ENCODE data around the gene SLC44A2.

The SLC44A2 gene

DNA sequence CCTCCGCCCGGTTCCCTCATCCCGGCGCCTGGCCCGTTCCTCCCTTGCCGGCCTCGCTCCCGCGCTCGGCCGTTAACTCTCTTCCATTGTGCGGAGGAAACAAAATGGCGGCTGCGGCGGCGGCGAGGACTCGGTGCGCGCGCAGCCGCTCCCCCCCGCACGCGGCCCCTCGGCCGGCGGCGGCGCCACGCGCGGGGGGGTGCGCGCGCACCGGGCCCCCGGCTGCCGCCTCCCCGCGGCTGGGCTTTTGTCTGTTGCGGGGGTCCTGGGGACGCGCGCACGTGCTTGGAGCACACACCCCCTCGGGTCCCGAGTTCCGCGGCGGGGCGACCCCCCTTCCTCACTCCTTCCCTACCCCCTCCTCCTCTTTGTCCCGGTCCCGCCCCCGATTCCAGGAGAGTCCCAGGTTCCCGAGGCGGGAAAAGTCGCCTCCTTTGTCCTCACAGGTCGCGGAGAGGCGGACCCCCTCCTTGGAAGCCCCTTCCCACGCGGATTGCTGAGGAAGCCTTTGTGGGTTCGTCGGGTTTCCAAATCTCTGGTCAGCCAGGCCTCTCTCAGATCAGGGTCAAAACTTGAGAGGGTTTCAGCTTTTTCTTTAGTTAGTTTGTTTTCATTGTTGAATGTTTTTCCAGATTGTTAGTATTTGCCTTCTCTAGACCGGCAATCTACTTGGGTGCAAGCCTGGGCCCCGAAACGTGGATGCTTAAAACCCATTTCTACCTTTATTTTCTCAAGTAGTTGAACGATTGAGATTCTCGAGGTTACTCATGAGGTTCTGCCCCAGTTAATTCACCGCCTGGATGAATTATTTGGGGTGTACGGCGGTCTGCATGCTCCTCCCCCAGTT is 29.5 kb downstream of the SLC44A2 start:
- Histone ChIP-seq H3K27ac (ENCODE audit: low read length, poor library complexity, severe bottlenecking) (peak overlapping the region; percentile 69), H2BK12ac (ENCODE audit: low read length in 2 of 2) (no peak overlapping the region)
- under 1% methylated on average over 73 of the region's 73 CpGs for WGBS

GRCh38 chr19:10655457-10656312 is 30.3 kb downstream of the SLC44A2 start:
- Histone ChIP-seq H2BK15ac (ENCODE audit: low read depth, poor library complexity, severe bottlenecking) (no peak overlapping the region), H4K91ac (ENCODE audit: low read length) (no peak overlapping the region), H3K14ac (ENCODE audit: low read length in 2 of 2) (no peak overlapping the region), H3K4ac (ENCODE audit: low read depth in 1 of 2, low read length in 2 of 2) (peak overlapping the region; percentile 20 to 38), H4K8ac (ENCODE audit: low read length) (no peak overlapping the region), H3K36me3 (ENCODE audit: control insufficient read depth in 1 of 2, insufficient read depth in 2 of 2, low read depth in 1 of 2, low read length in 2 of 2) (peaks cover 11 to 18% of the 10 kb centered on the region in 2 experiments), H3K9me3 (ENCODE audit: control insufficient read depth, low read length) (no peaks in the 10 kb centered on the region), H3K27ac (ENCODE audit: low read length, poor library complexity, severe bottlenecking) (peak overlapping the region; percentile 51), H2BK5ac (ENCODE audit: low read depth, low read length, poor library complexity, severe bottlenecking) (no peak overlapping the region), H3K79me1 (replicated peaks; ENCODE audit: low read length, poor library complexity, severe bottlenecking) (peaks cover 4% of the 10 kb centered on the region), H3K4me3 (ENCODE audit: insufficient read depth in 1 of 2, low read depth in 1 of 2, low read length in 2 of 2) (peak overlapping the region; percentile 92 to 99), H3K27me3 (ENCODE audit: control insufficient read depth in 1 of 2, insufficient read depth in 1 of 2, low read length in 2 of 2) (no peaks in the 10 kb centered on the region), H3K4me1 (ENCODE audit: control insufficient read depth, insufficient read depth, low read depth, low read length) (peaks cover 20% of the 10 kb centered on the region), H2AFZ (ENCODE audit: low read depth, low read length) (no peak overlapping the region), H3K4me2 (ENCODE audit: low read length, poor library complexity, severe bottlenecking) (peak overlapping the region; percentile 89), H2BK12ac (ENCODE audit: low read length in 2 of 2) (no peak overlapping the region), H3K9ac (ENCODE audit: low read length) (peak overlapping the region; percentile 96), H2BK120ac (ENCODE audit: low read depth, low read length) (no peak overlapping the region), H3K18ac (ENCODE audit: low read depth in 1 of 2, low read length in 2 of 2) (no peak overlapping the region), H3K23ac (ENCODE audit: low read length in 2 of 2) (no peak overlapping the region), H2AK5ac (ENCODE audit: low read length, severe bottlenecking) (no peak overlapping the region)
- WGBS: under 1% methylated on average over 12 of the region's 16 CpGs
- DNase-seq: peak; percentile 81

More for the DNA sequence above, 29.5 kb downstream of the SLC44A2 start:
- H3K18ac ChIP-seq (ENCODE audit: low read depth in 1 of 2, low read length in 2 of 2): peak overlapping the region; percentile 98 to 99
- peak overlapping the region; percentile 89 for H3K4me2 ChIP-seq (ENCODE audit: low read length, poor library complexity, severe bottlenecking)
- peaks cover 14% of the 10 kb centered on the region for H3K4me1 ChIP-seq (ENCODE audit: control insufficient read depth, insufficient read depth, low read depth, low read length)
- H3K9me3 ChIP-seq (ENCODE audit: control insufficient read depth, low read length): no peaks in the 10 kb centered on the region
- no peaks in the 10 kb centered on the region for H3K27me3 ChIP-seq (ENCODE audit: control insufficient read depth in 1 of 2, insufficient read depth in 1 of 2, low read length in 2 of 2)
- no peak overlapping the region for H2AFZ ChIP-seq (ENCODE audit: low read depth, low read length)
- peaks cover 4% of the 10 kb centered on the region for H3K79me1 ChIP-seq (replicated peaks; ENCODE audit: low read length, poor library complexity, severe bottlenecking)
- peaks cover 7 to 13% of the 10 kb centered on the region in 2 experiments for H3K36me3 ChIP-seq (ENCODE audit: control insufficient read depth in 1 of 2, insufficient read depth in 2 of 2, low read depth in 1 of 2, low read length in 2 of 2)
- peak; percentile 54 for DNase-seq
- peak overlapping the region; percentile 91 for H2BK120ac ChIP-seq (ENCODE audit: low read depth, low read length)
- peak overlapping the region; percentile 92 to 99 for H3K4me3 ChIP-seq (ENCODE audit: insufficient read depth in 1 of 2, low read depth in 1 of 2, low read length in 2 of 2)
- H2BK5ac ChIP-seq (ENCODE audit: low read depth, low read length, poor library complexity, severe bottlenecking): peak overlapping the region; percentile 76
- H2BK15ac ChIP-seq (ENCODE audit: low read depth, poor library complexity, severe bottlenecking): peak overlapping the region; percentile 48
- H3K14ac ChIP-seq (ENCODE audit: low read length in 2 of 2): peak overlapping the region; percentile 82 to 97
- peak overlapping the region in 1 of 2 experiments; percentile 93 for H3K23ac ChIP-seq (ENCODE audit: low read length in 2 of 2)
- peak overlapping the region; percentile 87 to 100 for H3K4ac ChIP-seq (ENCODE audit: low read depth in 1 of 2, low read length in 2 of 2)
- peak overlapping the region; percentile 13 for H2AK5ac ChIP-seq (ENCODE audit: low read length, severe bottlenecking)
- H3K9ac ChIP-seq (ENCODE audit: low read length): peak overlapping the region; percentile 96
- H4K91ac ChIP-seq (ENCODE audit: low read length): peak overlapping the region; percentile 99
- peak overlapping the region; percentile 97 for H4K8ac ChIP-seq (ENCODE audit: low read length)

DNA sequence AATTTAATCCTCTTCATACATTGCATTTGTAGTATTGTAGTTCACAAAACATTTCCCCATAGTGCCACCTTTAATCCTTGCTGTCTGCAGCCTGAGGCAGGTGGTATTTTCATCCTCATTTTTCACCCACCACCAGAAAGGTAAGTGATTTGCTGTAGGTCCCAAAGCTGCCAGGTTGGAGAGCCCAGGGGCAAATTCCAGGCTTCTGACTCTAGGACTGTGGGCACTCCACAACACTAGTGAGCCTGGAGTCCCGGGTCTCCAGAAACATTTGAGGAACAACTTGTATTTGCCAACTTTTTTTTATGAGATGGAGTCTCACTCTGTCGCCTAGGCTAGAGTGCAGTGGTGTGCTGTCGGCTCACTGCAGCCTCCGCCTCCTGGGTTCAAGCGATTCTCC is 35.0 kb downstream of the SLC44A2 start:
- Histone ChIP-seq H2AK5ac (ENCODE audit: low read length, severe bottlenecking) (no peak overlapping the region), H3K4me1 (ENCODE audit: control insufficient read depth, insufficient read depth, low read depth, low read length) (peaks cover 22% of the 10 kb centered on the region), H2BK12ac (ENCODE audit: low read length in 2 of 2) (no peak overlapping the region), H2BK120ac (ENCODE audit: low read depth, low read length) (no peak overlapping the region), H2BK15ac (ENCODE audit: low read depth, poor library complexity, severe bottlenecking) (no peak overlapping the region), H3K4me2 (ENCODE audit: low read length, poor library complexity, severe bottlenecking) (no peak overlapping the region), H4K91ac (ENCODE audit: low read length) (no peak overlapping the region), H3K9ac (ENCODE audit: low read length) (peak overlapping the region; percentile 22), H3K4ac (ENCODE audit: low read depth in 1 of 2, low read length in 2 of 2) (no peak overlapping the region), H4K8ac (ENCODE audit: low read length) (no peak overlapping the region), H2BK5ac (ENCODE audit: low read depth, low read length, poor library complexity, severe bottlenecking) (no peak overlapping the region), H3K9me3 (ENCODE audit: control insufficient read depth, low read length) (no peaks in the 10 kb centered on the region), H3K27me3 (ENCODE audit: control insufficient read depth in 1 of 2, insufficient read depth in 1 of 2, low read length in 2 of 2) (no peaks in the 10 kb centered on the region), H3K14ac (ENCODE audit: low read length in 2 of 2) (no peak overlapping the region), H3K4me3 (ENCODE audit: insufficient read depth in 1 of 2, low read depth in 1 of 2, low read length in 2 of 2) (no peak overlapping the region), H3K18ac (ENCODE audit: low read depth in 1 of 2, low read length in 2 of 2) (no peak overlapping the region), H3K79me1 (replicated peaks; ENCODE audit: low read length, poor library complexity, severe bottlenecking) (no peaks in the 10 kb centered on the region), H3K23ac (ENCODE audit: low read length in 2 of 2) (no peak overlapping the region), H2AFZ (ENCODE audit: low read depth, low read length) (no peak overlapping the region), H3K36me3 (ENCODE audit: control insufficient read depth in 1 of 2, insufficient read depth in 2 of 2, low read depth in 1 of 2, low read length in 2 of 2) (peaks cover 15 to 23% of the 10 kb centered on the region in 2 experiments), H3K27ac (ENCODE audit: low read length, poor library complexity, severe bottlenecking) (no peak overlapping the region)
- 98% methylated on average over 5 of the region's 5 CpGs for whole genome bisulfite sequencing
- no peak for DNase-seq

DNA sequence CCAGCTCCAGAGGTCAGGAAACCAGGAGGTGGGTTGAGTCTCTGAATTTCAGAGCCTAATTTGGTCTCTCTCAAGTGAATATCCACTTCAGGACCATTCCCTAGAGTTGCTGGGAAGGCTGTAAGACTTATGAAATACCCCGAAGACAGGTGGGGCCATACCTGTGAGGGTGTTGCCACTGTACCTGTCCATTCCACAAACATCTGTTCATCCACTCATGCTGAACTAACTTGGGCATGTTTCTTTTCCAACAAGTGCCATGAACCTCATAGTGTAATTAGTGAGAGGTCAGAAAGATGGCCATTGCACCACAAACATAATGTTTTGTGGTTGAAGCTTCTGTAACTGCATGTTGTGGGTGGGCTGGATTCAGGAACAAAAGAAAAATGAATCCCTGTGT is 36.6 kb downstream of the SLC44A2 start:
- Histone ChIP-seq H3K4ac (ENCODE audit: low read depth in 1 of 2, low read length in 2 of 2) (no peak overlapping the region), H3K23ac (ENCODE audit: low read length in 2 of 2) (no peak overlapping the region), H3K4me2 (ENCODE audit: low read length, poor library complexity, severe bottlenecking) (no peak overlapping the region), H3K9me3 (ENCODE audit: control insufficient read depth, low read length) (no peaks in the 10 kb centered on the region), H3K27me3 (ENCODE audit: control insufficient read depth in 1 of 2, insufficient read depth in 1 of 2, low read length in 2 of 2) (no peaks in the 10 kb centered on the region), H2BK15ac (ENCODE audit: low read depth, poor library complexity, severe bottlenecking) (no peak overlapping the region), H4K8ac (ENCODE audit: low read length) (no peak overlapping the region), H3K36me3 (ENCODE audit: control insufficient read depth in 1 of 2, insufficient read depth in 2 of 2, low read depth in 1 of 2, low read length in 2 of 2) (peaks cover 14 to 31% of the 10 kb centered on the region in 2 experiments), H3K14ac (ENCODE audit: low read length in 2 of 2) (no peak overlapping the region), H4K91ac (ENCODE audit: low read length) (no peak overlapping the region), H3K4me3 (ENCODE audit: insufficient read depth in 1 of 2, low read depth in 1 of 2, low read length in 2 of 2) (no peak overlapping the region), H2BK120ac (ENCODE audit: low read depth, low read length) (no peak overlapping the region), H3K79me1 (replicated peaks; ENCODE audit: low read length, poor library complexity, severe bottlenecking) (no peaks in the 10 kb centered on the region), H3K27ac (ENCODE audit: low read length, poor library complexity, severe bottlenecking) (no peak overlapping the region), H3K18ac (ENCODE audit: low read depth in 1 of 2, low read length in 2 of 2) (no peak overlapping the region), H3K4me1 (ENCODE audit: control insufficient read depth, insufficient read depth, low read depth, low read length) (peaks cover 17% of the 10 kb centered on the region), H2BK12ac (ENCODE audit: low read length in 2 of 2) (no peak overlapping the region), H2AK5ac (ENCODE audit: low read length, severe bottlenecking) (no peak overlapping the region), H2AFZ (ENCODE audit: low read depth, low read length) (no peak overlapping the region), H2BK5ac (ENCODE audit: low read depth, low read length, poor library complexity, severe bottlenecking) (no peak overlapping the region), H3K9ac (ENCODE audit: low read length) (peak overlapping the region; percentile 20)
- no peak for DNase-seq
- WGBS: 100% methylated on average over 1 of the region's 1 CpG

Data from mesenchymal stem cell (in vitro differentiated cells and primary cell).